ENCODE results near the gene PXDN. TPM values are rescaled to one million over a fixed set of nuclear protein-coding genes. Genes with fewer than 3 reads are reported as not detected.
"Not testable (repeated sequence)": the region's sequence is repeated elsewhere in the genome, so short reads cannot be mapped to it uniquely, and the experiment has no call there.

PXDN gene
- total RNA-seq, 4 donors from 2014 or later: 26.6 to 254 (median 59.8) TPM

DNA sequence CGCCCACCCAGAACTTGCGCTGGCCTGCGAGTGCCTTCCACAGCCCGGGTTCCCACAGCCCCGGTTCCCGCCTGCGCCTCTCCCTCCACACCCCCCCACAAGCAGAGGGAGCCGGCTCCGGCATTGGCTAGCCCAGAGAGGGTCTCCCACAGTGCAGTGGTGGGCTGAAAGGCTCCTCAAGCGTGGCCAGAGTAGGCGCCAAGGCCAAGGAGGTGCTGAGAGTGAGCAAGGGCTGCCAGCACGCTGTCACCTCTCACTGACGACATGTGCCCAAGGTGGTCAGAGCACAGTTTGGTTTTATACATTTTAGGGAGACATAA is 15.3 kb upstream of the PXDN start:
- H3K27me3 ChIP-seq: no peaks in the 10 kb centered on the region

GRCh38 chr2:1758774-1759610 is 14.7 kb upstream of the PXDN start:
- H3K27me3 ChIP-seq: no peaks in the 10 kb centered on the region
- TF ChIP-seq CTCF (IDR thresholded peaks at IDR 0.05) (no peak), POLR2A (IDR thresholded peaks at IDR 0.05) (no peak)
- intact Hi-C loops (cut with DNase I; ENCODE audit: low total_unique reads): no loop called here
- H3K27ac ChIP-seq: no peak overlapping the region
- no peak for DNase-seq
- H3K36me3 ChIP-seq: no peaks in the 10 kb centered on the region
- H3K4me1 ChIP-seq: no peaks in the 10 kb centered on the region
- H3K9me3 ChIP-seq: no peaks in the 10 kb centered on the region
- no peak overlapping the region for H3K4me3 ChIP-seq

More for the DNA sequence above, 15.3 kb upstream of the PXDN start:
- Histone ChIP-seq H3K4me1 (no peaks in the 10 kb centered on the region), H3K27ac (no peak overlapping the region), H3K4me3 (no peak overlapping the region), H3K9me3 (no peaks in the 10 kb centered on the region), H3K36me3 (no peaks in the 10 kb centered on the region)
- intact Hi-C loops (cut with DNase I; ENCODE audit: low total_unique reads): no loop called here
- TF ChIP-seq POLR2A (IDR thresholded peaks at IDR 0.05): no peak
- no peak for TF ChIP-seq CTCF (IDR thresholded peaks at IDR 0.05)
- DNase-seq: no peak

DNA sequence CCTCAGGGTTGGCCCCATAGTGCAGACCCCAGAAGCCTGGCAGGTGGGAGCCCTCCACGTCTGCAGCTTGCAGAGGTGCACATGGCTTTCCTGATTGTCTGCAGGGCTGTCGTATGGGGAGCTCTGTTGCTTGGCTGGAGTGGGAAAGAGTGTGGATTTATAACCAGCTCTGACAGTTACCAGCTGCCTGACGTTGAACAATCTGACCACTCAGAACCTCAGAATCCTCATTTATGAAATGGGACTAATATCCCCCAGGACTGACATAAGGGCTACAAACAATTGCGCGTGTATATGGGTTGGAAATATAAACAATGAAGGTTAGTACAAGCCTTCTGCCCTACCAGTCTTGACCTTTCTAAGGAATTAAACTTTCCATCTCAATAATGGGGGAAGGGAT is 13.9 kb upstream of the PXDN start:
- H3K27ac ChIP-seq: no peak overlapping the region
- H3K9me3 ChIP-seq: no peaks in the 10 kb centered on the region
- no peaks in the 10 kb centered on the region for H3K36me3 ChIP-seq
- TF ChIP-seq POLR2A (IDR thresholded peaks at IDR 0.05): no peak
- TF ChIP-seq CTCF (IDR thresholded peaks at IDR 0.05): no peak
- no peak overlapping the region for H3K4me3 ChIP-seq
- H3K4me1 ChIP-seq: no peaks in the 10 kb centered on the region
- intact Hi-C loops (cut with DNase I; ENCODE audit: low total_unique reads): no loop called here
- H3K27me3 ChIP-seq: no peaks in the 10 kb centered on the region
- DNase-seq: no peak

- Histone ChIP-seq H3K27me3 (no peaks in the 10 kb centered on the region), H3K9me3 (no peaks in the 10 kb centered on the region), H3K36me3 (no peaks in the 10 kb centered on the region), H3K4me1 (no peaks in the 10 kb centered on the region), H3K4me3 (no peak overlapping the region), H3K27ac (no peak overlapping the region)
- intact Hi-C loops (cut with DNase I; ENCODE audit: low total_unique reads): no loop called here
- TF ChIP-seq CTCF (IDR thresholded peaks at IDR 0.05) (no peak), POLR2A (IDR thresholded peaks at IDR 0.05) (no peak)
- no peak for DNase-seq
These were observed 13.3 kb upstream of the PXDN start for GRCh38 chr2:1757567-1757966.

DNA sequence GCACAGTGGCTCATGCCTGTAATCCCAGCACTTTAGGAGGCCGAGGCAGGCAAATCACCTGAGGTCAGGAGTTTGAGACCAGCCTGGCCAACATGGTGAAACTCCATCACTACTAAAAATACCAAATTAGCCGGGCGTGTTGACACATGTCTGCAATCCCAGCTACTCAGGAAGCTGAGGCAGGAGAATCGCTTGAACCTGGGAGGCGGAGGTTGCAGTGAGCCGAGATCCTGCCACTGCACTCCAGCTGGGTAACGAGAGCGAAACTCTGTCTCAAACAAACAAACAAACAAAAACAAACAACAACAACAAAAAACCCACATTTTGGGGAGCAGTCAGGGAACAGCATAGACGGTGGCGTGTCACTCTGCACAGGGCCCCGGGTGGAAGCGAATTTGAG is 12.8 kb upstream of the PXDN start:
- H3K27ac ChIP-seq; H3K4me1 ChIP-seq; H3K36me3 ChIP-seq; H3K27me3 ChIP-seq; DNase-seq; H3K9me3 ChIP-seq; H3K4me3 ChIP-seq; intact Hi-C loops (cut with DNase I; ENCODE audit: low total_unique reads): not testable (repeated sequence)

DNA sequence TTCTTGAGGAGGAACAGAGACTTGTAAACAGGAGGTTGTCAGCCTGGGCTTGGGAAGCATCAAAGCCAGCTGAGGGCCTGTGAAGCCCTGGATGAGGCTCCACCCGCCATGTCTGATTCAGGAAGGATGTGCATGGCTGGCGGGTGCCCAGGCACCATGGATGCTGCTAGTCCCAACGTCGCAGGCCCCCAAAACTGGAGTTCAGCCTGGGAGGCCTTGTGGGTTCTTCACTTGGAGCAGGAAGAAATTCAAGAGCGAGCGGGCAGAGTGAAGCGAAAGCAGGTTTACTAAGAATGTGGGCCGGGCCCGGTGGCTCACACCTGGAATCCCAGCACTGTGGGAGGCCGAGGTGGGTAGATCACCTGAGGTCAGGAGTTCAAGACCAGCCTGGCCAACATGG is 12.1 kb upstream of the PXDN start:
- H3K4me3 ChIP-seq: no peak overlapping the region
- TF ChIP-seq POLR2A (IDR thresholded peaks at IDR 0.05) (no peak), CTCF (IDR thresholded peaks at IDR 0.05) (no peak)
- DNase-seq: no peak
- H3K27ac ChIP-seq: no peak overlapping the region
- H3K9me3 ChIP-seq: no peaks in the 10 kb centered on the region
- no peaks in the 10 kb centered on the region for H3K36me3 ChIP-seq
- H3K27me3 ChIP-seq: no peaks in the 10 kb centered on the region
- H3K4me1 ChIP-seq: no peaks in the 10 kb centered on the region
- intact Hi-C loops (cut with DNase I; ENCODE audit: low total_unique reads): no loop called here
